BLaER1 (cell line): ENCODE results near the gene ALAS2.
"Not testable (repeated sequence)": the region's sequence is repeated elsewhere in the genome, so short reads cannot be mapped to it uniquely, and the experiment has no call there.

Source experiments
- H3K27ac ChIP-seq: shearing (Covaris generic); formaldehyde crosslinking; 2 replicates; pipeline ENCODE4 v1.8.1; 2022
- H3K27me3 ChIP-seq: shearing (Covaris generic); formaldehyde crosslinking; 2 replicates; pipeline ENCODE4 v1.8.1; 2022
- H3K36me3 ChIP-seq: shearing (Covaris generic); formaldehyde crosslinking; 2 replicates; pipeline ENCODE4 v1.8.1; 2022
- H3K4me1 ChIP-seq: shearing (Covaris generic); formaldehyde crosslinking; 2 replicates; pipeline ENCODE4 v1.8.1; 2022
- H3K4me2 ChIP-seq: shearing (Covaris generic); formaldehyde crosslinking; 2 replicates; pipeline ENCODE4 v1.8.1; 2022
- H3K4me3 ChIP-seq: shearing (Covaris generic); formaldehyde crosslinking; 2 replicates; pipeline ENCODE4 v1.8.1; 2022
- H3K9ac ChIP-seq: shearing (Covaris generic); formaldehyde crosslinking; 2 replicates; pipeline ENCODE4 v1.8.1; 2022
- H3K9me3 ChIP-seq: shearing (Covaris generic); formaldehyde crosslinking; 2 replicates; pipeline ENCODE4 v1.8.1; 2022
- H4K20me1 ChIP-seq: shearing (Covaris generic); formaldehyde crosslinking; 2 replicates; pipeline ENCODE4 v1.8.1; 2022
- Cebpa-rat ChIP-seq: shearing (Covaris generic); IDR thresholded peaks from 2 replicates; pipeline ENCODE4 v1.8.1; 2022

ALAS2 gene

GRCh38 chrX:54992911-54993622, 37.7 kb downstream of the ALAS2 start:
- peaks cover 94% of the 10 kb centered on the region for H3K27me3 ChIP-seq

DNA sequence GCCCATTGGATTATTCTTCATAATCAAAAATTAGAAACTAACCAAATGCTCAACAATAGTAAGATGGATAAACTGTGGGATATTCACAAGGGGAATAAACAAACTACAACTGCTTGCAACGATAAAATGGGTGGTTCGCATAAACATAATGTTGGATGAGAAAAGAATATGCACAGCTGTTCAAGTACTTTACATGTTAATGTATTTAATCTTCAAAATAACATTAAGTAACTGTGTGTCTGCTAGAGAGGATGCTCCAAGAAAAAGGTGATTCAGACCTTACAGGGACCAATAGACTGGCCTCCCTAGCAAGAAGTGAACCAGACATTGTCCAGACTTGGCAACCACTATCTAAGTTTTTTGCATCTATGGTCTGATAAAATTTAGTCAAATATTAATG, 39.1 kb downstream of the ALAS2 start:
- no peaks in the 10 kb centered on the region for H4K20me1 ChIP-seq
- H3K4me1 ChIP-seq = no peaks in the 10 kb centered on the region
- no peak overlapping the region for H3K27ac ChIP-seq
- H3K9me3 ChIP-seq = no peaks in the 10 kb centered on the region
- no peak overlapping the region for H3K9ac ChIP-seq
- no peaks in the 10 kb centered on the region for H3K36me3 ChIP-seq
- H3K4me3 ChIP-seq = no peak overlapping the region
- peaks cover 85% of the 10 kb centered on the region for H3K27me3 ChIP-seq
- TF ChIP-seq Cebpa-rat = no peak
- H3K4me2 ChIP-seq = no peak overlapping the region

More at GRCh38 chrX:54992911-54993622, 37.7 kb downstream of the ALAS2 start:
- Histone ChIP-seq H3K9ac (no peak overlapping the region), H3K9me3 (no peaks in the 10 kb centered on the region), H3K27ac (no peak overlapping the region), H3K4me3 (no peak overlapping the region), H3K4me1 (no peaks in the 10 kb centered on the region), H4K20me1 (no peaks in the 10 kb centered on the region), H3K36me3 (no peaks in the 10 kb centered on the region), H3K4me2 (no peak overlapping the region)
- TF ChIP-seq Cebpa-rat = no peak

- not testable (repeated sequence) for H3K9ac ChIP-seq, H4K20me1 ChIP-seq, H3K4me2 ChIP-seq, H3K36me3 ChIP-seq, H3K4me3 ChIP-seq, H3K9me3 ChIP-seq, H3K4me1 ChIP-seq, H3K27ac ChIP-seq
- H3K27me3 ChIP-seq = peaks cover 37% of the 10 kb centered on the region
Measured at GRCh38 chrX:54983306-54983705, 47.5 kb downstream of the ALAS2 start.

DNA sequence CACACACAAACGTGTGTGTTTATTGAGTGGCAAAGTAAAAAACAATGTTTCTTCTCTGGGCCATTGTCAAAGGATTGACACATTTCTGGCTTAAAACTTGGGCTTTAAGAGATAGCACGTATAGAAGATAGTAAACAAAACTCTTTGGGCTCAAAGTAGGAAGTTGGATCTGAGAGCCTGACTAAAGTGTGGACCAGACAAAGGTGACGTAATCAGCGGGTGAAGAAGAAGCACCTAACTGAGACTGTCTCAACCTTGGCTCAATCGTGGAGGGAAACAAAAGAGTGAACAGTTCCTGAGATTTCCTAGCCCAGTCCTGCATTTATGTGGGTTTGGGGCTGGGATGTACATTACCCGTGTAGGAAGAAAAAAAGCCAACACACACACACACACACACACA, 50.4 kb downstream of the ALAS2 start:
- H3K36me3 ChIP-seq = no peaks in the 10 kb centered on the region
- no peaks in the 10 kb centered on the region for H4K20me1 ChIP-seq
- no peak overlapping the region for H3K9ac ChIP-seq
- no peak overlapping the region for H3K4me3 ChIP-seq
- no peak overlapping the region for H3K4me2 ChIP-seq
- no peak overlapping the region for H3K27ac ChIP-seq
- no peak for TF ChIP-seq Cebpa-rat
- H3K4me1 ChIP-seq = no peaks in the 10 kb centered on the region
- H3K9me3 ChIP-seq = peaks cover 6% of the 10 kb centered on the region
- H3K27me3 ChIP-seq = peaks cover 32% of the 10 kb centered on the region

- peaks cover 6% of the 10 kb centered on the region for H3K9me3 ChIP-seq
- no peak for TF ChIP-seq Cebpa-rat
- no peaks in the 10 kb centered on the region for H3K36me3 ChIP-seq
- H3K4me3 ChIP-seq = no peak overlapping the region
- H3K4me1 ChIP-seq = no peaks in the 10 kb centered on the region
- H3K9ac ChIP-seq = no peak overlapping the region
- H4K20me1 ChIP-seq = no peaks in the 10 kb centered on the region
- H3K27me3 ChIP-seq = peaks cover 26% of the 10 kb centered on the region
- no peak overlapping the region for H3K27ac ChIP-seq
- H3K4me2 ChIP-seq = no peak overlapping the region
Measured at GRCh38 chrX:54979432-54979831, 51.3 kb downstream of the ALAS2 start.

- Histone ChIP-seq H3K27ac (no peak overlapping the region), H3K9ac (no peak overlapping the region), H3K27me3 (peaks cover 26% of the 10 kb centered on the region), H3K4me2 (no peak overlapping the region), H4K20me1 (no peaks in the 10 kb centered on the region), H3K4me1 (no peaks in the 10 kb centered on the region), H3K36me3 (no peaks in the 10 kb centered on the region), H3K9me3 (peaks cover 4% of the 10 kb centered on the region), H3K4me3 (no peak overlapping the region)
- no peak for TF ChIP-seq Cebpa-rat
Measured at GRCh38 chrX:54978448-54978847, 52.3 kb downstream of the ALAS2 start.

DNA sequence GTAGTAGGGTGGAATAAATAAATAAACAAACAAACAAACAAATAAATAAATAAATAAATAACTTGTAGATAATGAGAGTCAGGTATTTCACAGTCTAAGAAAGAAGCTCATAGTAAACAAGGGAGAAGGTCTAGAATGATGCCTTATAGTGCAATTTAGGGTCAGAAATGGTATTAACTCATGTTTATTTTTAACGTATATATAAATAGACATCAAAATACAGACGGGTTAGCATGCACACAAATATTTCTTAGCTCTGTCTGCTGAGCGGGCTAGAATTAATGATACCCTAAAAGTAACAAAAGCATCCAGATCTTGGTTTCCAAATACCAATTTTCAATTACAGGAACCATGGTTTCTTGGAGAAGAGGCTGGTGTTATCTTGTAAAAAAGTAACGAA, 53.4 kb downstream of the ALAS2 start:
- Histone ChIP-seq H4K20me1 (no peaks in the 10 kb centered on the region), H3K27me3 (peaks cover 26% of the 10 kb centered on the region), H3K9me3 (no peaks in the 10 kb centered on the region), H3K36me3 (no peaks in the 10 kb centered on the region), H3K9ac (no peak overlapping the region), H3K4me2 (no peak overlapping the region), H3K4me1 (no peaks in the 10 kb centered on the region), H3K27ac (no peak overlapping the region), H3K4me3 (no peak overlapping the region)
- TF ChIP-seq Cebpa-rat = no peak

- TF ChIP-seq Cebpa-rat = no peak
- no peak overlapping the region for H3K4me2 ChIP-seq
- no peak overlapping the region for H3K9ac ChIP-seq
- H3K9me3 ChIP-seq = no peaks in the 10 kb centered on the region
- no peaks in the 10 kb centered on the region for H3K4me1 ChIP-seq
- no peaks in the 10 kb centered on the region for H3K36me3 ChIP-seq
- H4K20me1 ChIP-seq = no peaks in the 10 kb centered on the region
- no peak overlapping the region for H3K4me3 ChIP-seq
- no peak overlapping the region for H3K27ac ChIP-seq
- peaks cover 60% of the 10 kb centered on the region for H3K27me3 ChIP-seq
Measured at GRCh38 chrX:54964766-54965497, 65.8 kb downstream of the ALAS2 start.

- TF ChIP-seq Cebpa-rat = no peak
- no peaks in the 10 kb centered on the region for H3K36me3 ChIP-seq
- H4K20me1 ChIP-seq = no peaks in the 10 kb centered on the region
- no peak overlapping the region for H3K4me3 ChIP-seq
- no peaks in the 10 kb centered on the region for H3K4me1 ChIP-seq
- no peak overlapping the region for H3K4me2 ChIP-seq
- no peak overlapping the region for H3K27ac ChIP-seq
- H3K9me3 ChIP-seq = no peaks in the 10 kb centered on the region
- H3K27me3 ChIP-seq = peaks cover 89% of the 10 kb centered on the region
- no peak overlapping the region for H3K9ac ChIP-seq
Measured at GRCh38 chrX:54961750-54962149, 69.0 kb downstream of the ALAS2 start.
